ENCODE results near the gene EIF3L. TPM values are rescaled to one million over a fixed set of nuclear protein-coding genes. Genes with fewer than 3 reads are reported as not detected.

Gene EIF3L
- total RNA-seq, 4 donors from 2014 or later: 379 to 589 (median 576) TPM

DNA sequence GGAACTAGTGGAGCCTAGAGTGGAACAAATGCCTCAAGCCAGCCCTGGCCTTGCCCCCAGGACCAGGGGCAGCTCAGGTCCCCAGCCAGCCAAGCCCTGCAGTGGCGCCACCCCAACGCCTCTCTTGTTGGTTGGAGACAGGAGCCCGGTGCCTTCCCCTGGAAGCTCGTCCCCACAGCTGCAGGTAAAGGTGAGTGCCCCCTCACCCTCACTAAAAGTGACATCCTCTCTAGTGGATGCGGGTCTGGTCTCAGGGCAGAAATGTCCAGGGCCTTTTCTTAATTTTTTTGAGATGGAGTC lies 78.4 kb downstream of the EIF3L start:
- H3K9me3 ChIP-seq: no peaks in the 10 kb centered on the region
- no peak overlapping the region for H3K27ac ChIP-seq
- DNase-seq (ENCODE audit: low spot score in 2 of 2): no peak
- peaks cover 91% of the 10 kb centered on the region for H3K36me3 ChIP-seq
- WGBS: 100% methylated on average over 2 of the region's 5 CpGs
- H3K4me3 ChIP-seq: no peak overlapping the region
- no peak for TF ChIP-seq EP300 (IDR thresholded peaks at IDR 0.05)
- H3K4me1 ChIP-seq: peaks cover 24% of the 10 kb centered on the region
- H3K27me3 ChIP-seq: no peaks in the 10 kb centered on the region

DNA sequence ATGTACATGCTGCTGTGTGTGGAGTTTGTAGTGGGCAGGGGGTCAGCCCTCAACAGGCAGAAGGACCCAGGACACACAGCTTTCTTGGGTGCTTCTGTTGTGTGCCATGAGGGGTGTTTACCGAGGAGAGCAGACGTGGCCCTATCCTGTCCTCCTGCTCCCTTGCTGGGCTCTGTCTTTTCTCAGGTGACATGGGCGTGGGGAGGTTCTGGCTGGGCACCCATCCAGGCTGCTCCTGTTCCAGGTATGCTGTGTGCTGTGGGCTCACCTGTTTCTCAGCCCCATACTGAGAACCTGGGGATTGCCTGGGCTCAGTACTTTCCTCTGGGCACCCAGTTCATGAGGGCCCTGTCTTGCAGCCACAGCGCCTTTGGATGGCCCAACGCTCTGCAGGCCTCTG lies 80.2 kb downstream of the EIF3L start:
- no peak for DNase-seq (ENCODE audit: low spot score in 2 of 2)
- Histone ChIP-seq H3K4me3 (no peak overlapping the region), H3K4me1 (peaks cover 42% of the 10 kb centered on the region), H3K27ac (peak overlapping the region; percentile 17), H3K27me3 (no peaks in the 10 kb centered on the region), H3K9me3 (no peaks in the 10 kb centered on the region), H3K36me3 (peaks cover 82% of the 10 kb centered on the region)
- TF ChIP-seq POLR2AphosphoS5 (IDR thresholded peaks at IDR 0.05) (no peak), EP300 (IDR thresholded peaks at IDR 0.05) (no peak), POLR2A (IDR thresholded peaks at IDR 0.05) (no peak)
- TF ChIP-seq, protein P1, sequence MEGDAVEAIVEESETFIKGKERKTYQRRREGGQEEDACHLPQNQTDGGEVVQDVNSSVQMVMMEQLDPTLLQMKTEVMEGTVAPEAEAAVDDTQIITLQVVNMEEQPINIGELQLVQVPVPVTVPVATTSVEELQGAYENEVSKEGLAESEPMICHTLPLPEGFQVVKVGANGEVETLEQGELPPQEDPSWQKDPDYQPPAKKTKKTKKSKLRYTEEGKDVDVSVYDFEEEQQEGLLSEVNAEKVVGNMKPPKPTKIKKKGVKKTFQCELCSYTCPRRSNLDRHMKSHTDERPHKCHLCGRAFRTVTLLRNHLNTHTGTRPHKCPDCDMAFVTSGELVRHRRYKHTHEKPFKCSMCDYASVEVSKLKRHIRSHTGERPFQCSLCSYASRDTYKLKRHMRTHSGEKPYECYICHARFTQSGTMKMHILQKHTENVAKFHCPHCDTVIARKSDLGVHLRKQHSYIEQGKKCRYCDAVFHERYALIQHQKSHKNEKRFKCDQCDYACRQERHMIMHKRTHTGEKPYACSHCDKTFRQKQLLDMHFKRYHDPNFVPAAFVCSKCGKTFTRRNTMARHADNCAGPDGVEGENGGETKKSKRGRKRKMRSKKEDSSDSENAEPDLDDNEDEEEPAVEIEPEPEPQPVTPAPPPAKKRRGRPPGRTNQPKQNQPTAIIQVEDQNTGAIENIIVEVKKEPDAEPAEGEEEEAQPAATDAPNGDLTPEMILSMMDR (IDR thresholded peaks at IDR 0.05): no peak
- 60% methylated on average over 4 of the region's 5 CpGs for WGBS

DNA sequence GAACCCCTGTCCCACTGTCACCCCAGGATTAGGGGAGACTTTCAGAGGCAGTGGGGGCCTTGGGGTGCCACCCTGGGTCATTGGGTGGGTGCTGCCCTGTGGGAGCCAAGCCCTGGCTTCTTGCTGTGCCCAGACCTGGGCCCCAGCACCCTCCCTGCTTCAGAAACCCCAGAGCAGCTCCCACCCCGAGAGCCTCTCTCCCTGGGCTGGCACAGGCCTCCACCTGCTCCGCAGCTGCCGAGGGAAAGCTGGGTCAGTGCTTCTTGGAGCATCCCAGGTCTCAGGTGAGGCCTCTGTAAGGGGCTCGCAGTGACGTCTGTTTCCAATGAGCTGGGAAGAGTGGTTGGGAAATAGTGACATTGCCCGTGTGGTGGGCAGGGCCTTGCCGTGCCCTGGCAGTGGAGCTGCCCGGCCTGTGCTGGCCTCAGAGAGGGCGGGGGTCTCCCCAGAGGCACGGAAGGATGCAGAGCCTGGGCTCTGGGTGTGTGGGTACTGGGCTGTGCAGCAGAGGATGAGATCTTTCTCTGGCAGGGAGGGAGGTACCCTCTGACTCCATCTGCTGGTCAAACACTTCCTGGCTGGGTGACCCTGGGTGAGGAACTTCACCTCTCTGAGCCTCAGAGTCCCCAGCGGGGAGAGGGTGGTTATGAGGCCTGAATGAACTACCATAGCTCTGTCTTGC lies 81.2 kb downstream of the EIF3L start:
- no peaks in the 10 kb centered on the region for H3K27me3 ChIP-seq
- DNase-seq (ENCODE audit: low spot score in 2 of 2): no peak
- TF ChIP-seq POLR2AphosphoS5 (IDR thresholded peaks at IDR 0.05): no peak
- TF ChIP-seq, protein P1 (IDR thresholded peaks at IDR 0.05): peak in 1 of 2 donors; percentile 31
- H3K27ac ChIP-seq: peak overlapping the region; percentile 17
- no peak overlapping the region for H3K4me3 ChIP-seq
- H3K36me3 ChIP-seq: peaks cover 72% of the 10 kb centered on the region
- 63% methylated on average over 4 of the region's 11 CpGs for WGBS
- H3K4me1 ChIP-seq: peaks cover 43% of the 10 kb centered on the region
- no peaks in the 10 kb centered on the region for H3K9me3 ChIP-seq

DNA sequence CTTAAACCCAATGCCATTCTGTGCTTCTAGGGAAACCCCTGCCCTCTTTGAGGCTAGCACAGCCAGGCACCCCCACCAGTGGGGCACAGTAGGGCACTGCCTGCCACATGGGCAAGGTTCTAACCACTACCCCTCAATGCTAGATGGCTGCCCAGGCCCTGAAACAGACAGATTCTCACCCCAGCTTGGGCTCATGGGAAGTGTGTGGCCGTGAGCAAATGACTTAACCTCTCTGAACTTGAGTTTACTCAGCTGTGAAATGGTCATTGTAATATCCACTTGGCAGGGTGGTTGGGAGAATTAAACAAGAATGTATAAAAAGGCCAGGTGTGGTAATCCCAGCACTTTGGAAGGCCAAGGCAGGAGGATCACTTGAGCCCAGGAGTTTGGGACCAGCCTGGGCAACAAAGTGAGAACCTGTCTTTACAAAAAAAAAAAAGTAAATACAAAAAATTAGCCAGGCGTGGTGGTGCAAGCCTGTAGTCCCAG lies 81.8 kb downstream of the EIF3L start:
- H3K36me3 ChIP-seq: peaks cover 68% of the 10 kb centered on the region
- peaks cover 43% of the 10 kb centered on the region for H3K4me1 ChIP-seq

GRCh38 chr22:37931893-37932389 lies 82.7 kb downstream of the EIF3L start:
- TF ChIP-seq, protein P1 (IDR thresholded peaks at IDR 0.05): no peak
- TF ChIP-seq EP300 (IDR thresholded peaks at IDR 0.05): no peak
- no peak for TF ChIP-seq POLR2A (IDR thresholded peaks at IDR 0.05)
- no peak for TF ChIP-seq POLR2AphosphoS5 (IDR thresholded peaks at IDR 0.05)
- Histone ChIP-seq H3K4me1 (peaks cover 43% of the 10 kb centered on the region), H3K36me3 (peaks cover 67% of the 10 kb centered on the region), H3K27ac (peak overlapping the region; percentile 80), H3K27me3 (no peaks in the 10 kb centered on the region), H3K4me3 (no peak overlapping the region), H3K9me3 (no peaks in the 10 kb centered on the region)
- 70% methylated on average over 6 of the region's 6 CpGs for WGBS
- DNase-seq (ENCODE audit: low spot score in 2 of 2): no peak

More for the DNA sequence above, 81.8 kb downstream of the EIF3L start:
- H3K9me3 ChIP-seq: no peaks in the 10 kb centered on the region
- H3K4me3 ChIP-seq: no peak overlapping the region
- H3K27ac ChIP-seq: peak overlapping the region; percentile 17
- WGBS: 71% methylated on average over 2 of the region's 2 CpGs
- no peak for DNase-seq (ENCODE audit: low spot score in 2 of 2)
- TF ChIP-seq EP300 (IDR thresholded peaks at IDR 0.05) (no peak), POLR2A (IDR thresholded peaks at IDR 0.05) (no peak), POLR2AphosphoS5 (IDR thresholded peaks at IDR 0.05) (no peak)
- TF ChIP-seq, protein P1 (IDR thresholded peaks at IDR 0.05): no peak
- no peaks in the 10 kb centered on the region for H3K27me3 ChIP-seq

Measured in suprapubic skin (tissue), 4 donors.